HG03442 (cell line): ENCODE measurements around the gene TSHR.
A peak's percentile ranks its signal among the peaks of the same experiment; 100 is the strongest.

ENCODE experiments used
- ATAC-seq: cut with Tn5 transposase; IDR thresholded peaks from one replicate; pipeline ENCODE4 v1.9.1; 2021; ENCODE audit warnings: mild to moderate bottlenecking, moderate library complexity; ENCODE audit not compliant: unreplicated experiment

TSHR gene

DNA sequence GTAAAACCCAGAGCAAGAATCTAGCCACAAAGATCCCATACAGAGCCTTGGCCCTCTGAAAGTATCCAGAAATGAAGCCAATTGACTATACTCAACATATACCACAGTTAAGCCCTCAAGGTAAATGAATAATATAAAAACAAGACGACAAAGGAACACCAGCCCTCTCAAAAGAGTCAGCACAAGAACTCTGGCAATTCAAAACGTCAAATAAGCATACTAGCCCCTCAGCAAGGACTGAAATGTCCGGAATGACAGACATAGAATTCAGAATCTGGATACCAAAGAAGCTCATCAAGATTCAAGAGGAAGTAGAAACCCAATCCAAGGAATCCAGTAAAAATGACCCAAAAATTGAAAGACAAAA, 215.4 kb downstream of the TSHR start:
- ATAC-seq: no peak

DNA sequence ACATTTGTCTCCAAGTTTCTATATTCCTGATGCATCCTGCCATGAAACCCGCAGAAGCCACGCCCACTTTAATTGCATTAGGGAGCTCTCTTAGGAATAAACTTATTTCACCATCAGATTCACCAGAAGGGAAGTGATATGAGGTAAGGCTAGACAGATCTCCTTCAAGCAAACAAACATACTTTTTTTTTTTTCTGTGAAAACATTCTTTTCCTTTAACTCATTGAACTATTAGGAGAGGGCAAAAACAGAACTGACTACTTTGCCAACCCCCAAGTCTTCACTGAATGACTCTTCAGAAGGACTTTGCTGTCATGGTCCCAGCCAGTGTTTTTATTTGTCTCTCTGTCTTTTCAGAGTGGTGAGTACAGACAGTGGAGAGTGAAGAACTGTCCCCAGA, 216.9 kb downstream of the TSHR start:
- peak; percentile 32 for ATAC-seq

DNA sequence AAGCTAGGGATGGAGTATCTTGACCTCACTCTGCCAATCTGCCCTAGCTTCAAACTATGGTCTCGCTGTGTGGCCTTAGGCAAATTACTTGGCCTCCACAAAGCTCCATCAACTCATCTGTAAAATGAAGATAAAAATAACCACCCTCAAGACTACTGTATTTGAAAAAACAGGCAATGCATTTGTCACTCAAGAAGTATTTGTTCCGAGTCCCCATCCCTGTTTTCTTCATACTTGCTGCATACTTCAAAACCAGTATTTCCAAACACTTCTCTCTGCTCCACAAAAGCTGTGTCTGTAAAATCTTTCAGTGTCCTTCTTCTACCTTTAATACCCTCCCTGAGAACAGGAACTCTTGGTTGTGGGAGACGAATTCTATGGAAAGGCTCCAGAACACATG, 217.5 kb downstream of the TSHR start:
- ATAC-seq: peak; percentile 28

DNA sequence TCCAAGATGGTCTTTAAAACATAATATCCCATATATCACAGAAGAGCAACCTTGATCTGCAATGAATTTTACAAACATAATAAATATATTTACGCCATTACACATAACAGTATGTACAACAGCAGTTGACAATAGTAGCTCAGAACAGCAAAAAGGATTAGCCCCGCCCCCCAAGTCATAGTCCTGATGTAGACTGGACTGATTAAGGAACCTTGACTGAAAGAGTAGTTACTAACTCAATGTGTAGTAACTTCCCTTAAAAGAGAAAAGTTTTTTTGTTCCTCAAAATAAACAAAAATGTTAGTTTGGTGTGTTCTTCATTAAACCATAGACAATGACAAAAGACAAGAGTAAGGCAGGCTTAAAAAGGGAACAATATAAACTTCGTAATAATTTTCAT, 220.8 kb downstream of the TSHR start:
- no peak for ATAC-seq

DNA sequence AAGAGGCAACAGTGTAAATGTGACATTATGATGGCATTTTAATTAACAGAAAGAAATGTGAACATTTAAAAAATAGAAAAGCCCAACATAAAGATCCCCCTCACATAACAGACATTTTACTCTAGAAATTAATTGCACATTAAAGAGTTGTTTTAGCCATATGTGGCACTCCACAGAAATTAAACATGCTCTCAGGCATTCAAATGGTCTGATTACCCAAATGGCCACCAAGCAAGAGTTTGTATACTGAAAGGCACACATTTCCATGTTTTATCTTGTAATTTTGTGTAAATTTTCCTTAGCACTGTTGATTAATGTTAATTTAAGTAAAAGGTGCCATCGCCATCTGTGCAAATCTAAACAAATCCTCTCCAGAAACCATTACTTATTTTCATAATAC, 221.8 kb downstream of the TSHR start:
- ATAC-seq: no peak

DNA sequence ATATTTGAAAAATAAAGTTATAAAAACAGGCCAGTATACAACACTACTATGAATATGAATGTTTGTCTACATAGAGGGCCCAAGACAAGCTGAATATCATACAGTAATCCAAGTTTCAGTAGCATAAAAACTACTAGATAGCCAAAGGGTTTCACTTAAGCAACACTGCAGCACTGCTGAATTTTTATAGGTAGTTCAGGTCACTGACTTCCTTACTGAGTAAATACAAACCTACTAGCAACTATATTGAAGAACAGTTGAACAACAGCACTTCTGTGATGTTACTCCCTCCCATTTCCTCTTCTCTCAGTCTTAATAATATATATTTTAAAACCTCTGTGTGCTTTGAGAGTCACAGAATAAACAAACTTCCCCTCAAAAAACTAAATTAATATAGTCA, 222.6 kb downstream of the TSHR start:
- peak; percentile 66 for ATAC-seq

DNA sequence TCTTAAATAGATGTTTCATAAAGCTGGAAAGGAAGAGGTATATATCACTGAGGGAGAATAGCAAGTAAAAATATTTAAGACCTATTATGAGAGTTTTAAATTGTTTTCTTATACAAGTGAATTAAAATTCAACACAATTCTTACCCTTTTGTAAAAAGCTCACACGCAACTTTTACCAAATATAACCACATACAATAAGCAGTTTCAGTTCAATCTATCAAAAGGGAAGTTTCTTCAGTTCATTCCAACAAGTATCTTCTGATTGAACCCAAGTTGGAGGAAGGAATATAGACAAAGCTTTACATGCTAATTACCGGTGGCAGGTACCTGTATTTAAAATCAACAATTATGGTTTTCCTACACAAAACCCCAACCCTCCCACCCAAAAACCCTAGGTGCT, 224.2 kb downstream of the TSHR start:
- ATAC-seq: no peak

DNA sequence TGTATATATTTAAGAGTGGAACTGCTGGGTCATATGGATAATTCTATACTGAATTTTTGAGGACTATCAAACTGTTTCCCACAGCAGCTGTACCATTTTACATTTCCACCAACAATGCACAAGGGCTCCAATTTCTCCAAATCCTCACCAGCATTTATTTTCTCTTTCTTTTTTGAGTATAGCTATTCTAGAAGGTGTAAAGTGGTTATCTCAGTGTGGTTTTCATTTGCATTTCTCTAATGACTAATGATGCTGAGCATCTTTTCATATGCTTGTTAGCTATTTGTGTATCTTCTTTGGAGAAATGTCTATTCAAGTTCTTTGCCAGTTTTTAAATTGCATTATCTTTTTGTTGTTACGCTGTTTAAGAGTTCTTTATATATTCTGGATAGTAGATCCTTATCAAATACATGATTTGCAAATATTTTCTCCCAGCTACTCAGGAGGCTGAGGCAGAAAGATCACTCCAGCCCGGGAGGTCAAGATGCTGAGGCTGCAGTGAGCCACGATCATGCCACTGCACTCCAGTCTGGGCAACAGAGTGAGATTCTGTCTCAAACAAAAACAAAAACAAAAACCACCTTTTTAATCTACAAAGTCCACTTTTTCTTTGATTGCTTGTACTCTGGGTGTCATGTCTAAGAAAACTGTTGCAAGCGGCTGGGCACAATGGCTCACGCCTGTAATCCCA, 232.6 kb downstream of the TSHR start:
- peak; percentile 88 for ATAC-seq

DNA sequence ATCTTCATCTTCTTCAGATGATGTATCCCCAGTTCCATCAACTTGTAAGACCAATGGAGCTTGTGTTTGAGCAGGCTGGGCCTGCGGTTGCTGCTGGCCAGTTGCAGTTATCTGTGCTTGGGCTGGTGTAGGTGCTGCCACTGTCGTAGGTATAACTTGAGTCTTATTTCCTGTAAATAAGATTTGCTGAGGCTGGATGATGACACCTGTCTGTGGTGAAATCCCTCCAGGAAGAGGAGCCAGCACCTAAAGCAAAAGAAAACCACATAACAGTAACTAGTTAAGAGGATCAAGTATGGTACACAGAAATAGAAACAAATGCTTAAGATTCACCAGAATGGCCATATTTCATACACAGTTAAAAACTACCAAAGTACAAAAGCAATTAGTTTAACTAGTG, 237.2 kb downstream of the TSHR start:
- ATAC-seq: no peak

DNA sequence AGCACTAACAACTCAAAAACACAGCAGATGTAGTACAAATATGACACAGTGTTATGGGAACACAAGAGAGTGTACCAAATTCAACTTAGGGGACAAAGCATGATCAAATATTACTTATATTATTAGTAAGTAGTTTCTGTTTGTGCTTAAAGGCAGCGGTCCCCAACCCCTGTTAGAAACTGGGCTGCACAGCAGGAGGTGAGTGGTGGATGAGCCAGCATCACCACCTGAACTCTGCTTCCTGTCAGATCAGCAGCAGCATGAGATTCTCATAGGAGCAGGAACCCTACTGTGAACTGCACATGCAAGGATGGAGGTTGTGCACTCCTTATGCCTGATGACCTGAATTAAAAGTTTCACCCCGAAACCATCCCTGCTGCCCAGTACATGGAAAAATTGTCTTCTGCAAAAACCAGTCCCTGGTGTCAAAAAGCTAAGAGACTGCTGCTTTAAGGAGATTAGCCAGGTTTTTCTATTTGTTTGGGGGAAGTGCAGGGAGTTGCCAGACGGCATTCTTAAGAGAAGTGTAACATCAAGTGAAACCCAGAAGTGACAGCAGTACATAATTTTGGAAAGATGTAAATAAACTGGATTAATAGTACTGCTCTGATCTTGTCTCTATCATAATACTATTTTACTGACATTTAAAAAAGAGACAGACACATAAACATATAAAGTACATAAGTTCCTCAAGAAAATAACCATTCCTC, 238.7 kb downstream of the TSHR start:
- ATAC-seq: peak; percentile 58
